NCI-H2107 (cell line): ENCODE results near the gene IL1RAPL2.
"Not testable (repeated sequence)": the region's sequence is repeated elsewhere in the genome, so short reads cannot be mapped to it uniquely, and the experiment has no call there.

ENCODE experiments used
- DNase-seq: peaks from one replicate; lab custom pipeline; 2025; lab: John Stamatoyannopoulos, UW

The IL1RAPL2 gene

DNA sequence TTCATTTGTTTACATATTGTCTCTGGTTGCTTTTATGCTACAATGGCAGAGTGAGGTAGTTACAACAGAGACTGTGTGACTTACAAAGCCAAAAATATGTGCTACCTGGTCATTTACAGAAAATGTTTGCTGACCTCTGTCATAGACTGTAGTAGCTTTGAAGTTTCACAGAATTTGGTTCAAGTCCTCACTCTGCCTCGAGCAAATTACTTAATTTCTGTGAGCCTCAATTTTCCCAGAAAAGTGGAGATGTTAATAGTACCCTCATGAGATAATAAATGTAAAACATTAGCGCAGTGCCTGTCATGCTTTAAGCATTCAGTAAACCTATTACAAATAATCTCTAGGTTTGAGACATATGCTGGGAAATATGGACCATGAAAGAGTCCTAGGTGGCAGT lies 1237.9 kb downstream of the IL1RAPL2 start:
- no peak for DNase-seq

DNA sequence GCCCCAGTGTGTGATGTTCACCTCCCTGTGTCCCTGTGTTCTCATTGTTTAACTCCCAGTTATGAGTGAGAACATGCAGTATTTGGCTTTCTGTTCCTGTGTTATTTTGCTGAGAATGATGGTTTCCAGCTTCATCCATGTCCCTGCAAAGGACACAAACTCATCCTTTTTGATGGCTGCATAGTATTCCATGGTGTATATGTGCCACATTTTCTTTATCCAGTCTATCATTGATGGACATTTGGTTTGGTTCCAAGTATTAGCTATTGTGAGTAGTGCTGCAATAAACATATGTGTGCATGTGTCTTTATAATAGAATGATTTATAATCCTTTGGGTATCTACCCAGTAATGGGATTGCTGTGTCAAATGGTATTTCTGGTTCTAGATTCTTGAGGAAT lies 1239.7 kb downstream of the IL1RAPL2 start:
- not testable (repeated sequence) for DNase-seq

- no peak for DNase-seq
Measured at GRCh38 chrX:105816517-105816916, 1250.5 kb downstream of the IL1RAPL2 start.
